HepG2 (cell line): Measurements from ENCODE around the gene C20orf204. TPM values are rescaled to one million over a fixed set of nuclear protein-coding genes. Genes with fewer than 3 reads are reported as not detected.

Source experiments
- ATAC-seq: fragments of 200-7000 bp; cut with Tn5 transposase; 3 replicates; pipeline ENCODE4 v1.9.1; 2020; ENCODE audit warnings: mild to moderate bottlenecking, moderate library complexity
- BruUV-seq: library from RNA; stranded (reverse); fragments of 400-500 nt; replicated peaks from 2 replicates; lab custom pipeline; 2021; lab: Mats Ljungman, UMichigan
- CTCF ChIA-PET: fragments of 300-600 bp; formaldehyde crosslinking; extraction: SDS; loops from one replicate; lab custom pipeline; 2021; ENCODE audit warnings: low total read pairs, inconsistent platforms, low intra/inter-chr PET ratio; lab: Yijun Ruan, JAX
- POLR2A ChIA-PET: fragments of 350-600 bp; sonication (Branson Sonifier 250); formaldehyde crosslinking; loops from one replicate; lab custom pipeline; 2020; ENCODE audit warnings: antibody characterized with exemption, inconsistent platforms; lab: Yijun Ruan, JAX
- DNase-seq: peaks from one replicate; pipeline ENCODE4 v3.0.0-alpha.2; 2015; ENCODE audit warnings: low spot score
- FAIRE-seq: peaks from 3 replicates; lab custom pipeline; 2011; peaks lifted over from hg19 to GRCh38; lab: Jason Lieb, UNC
- H2AFZ ChIP-seq: one replicate; pipeline ENCODE4 v1.6.1; 2011; ENCODE audit warnings: low read length, inconsistent platforms
- H3K27ac ChIP-seq: fragments of 300-600 bp; 3 replicates; pipeline ENCODE4 v1.8.0; 2011; ENCODE audit warnings: mixed run types, mild to moderate bottlenecking, mixed read lengths, low read length, inconsistent platforms; ENCODE audit not compliant: insufficient read depth; ENCODE audit errors: extremely low read length
- H3K27me3 ChIP-seq, 2 experiments: fragments of 200-600 bp in 1 of 2; 2 replicates in 1 of 2; 3 replicates in 1 of 2; pipeline versions ENCODE4 v1.6.0 to v1.8.0; 2011; ENCODE audit warnings: low read length in 2 of 2, mild to moderate bottlenecking in 2 of 2, moderate library complexity in 2 of 2, inconsistent platforms in 1 of 2; ENCODE audit not compliant: insufficient read depth in 2 of 2, control insufficient read depth in 1 of 2
- H3K36me3 ChIP-seq, 2 experiments: fragments of 200-600 bp in 1 of 2; replicated peaks in 1 of 2; 2 replicates in 1 of 2; 3 replicates in 1 of 2; pipeline versions ENCODE4 v1.5.1 to v1.8.0; 2011; ENCODE audit warnings: low read length in 2 of 2, inconsistent platforms in 1 of 2; ENCODE audit not compliant: insufficient read depth in 2 of 2, control insufficient read depth in 1 of 2
- H3K4me1 ChIP-seq: 2 replicates; pipeline ENCODE4 v1.5.1; 2012; ENCODE audit warnings: low read length, inconsistent platforms; ENCODE audit not compliant: insufficient read depth
- H3K4me2 ChIP-seq: 2 replicates; pipeline ENCODE4 v1.6.0; 2011; ENCODE audit warnings: low read depth, low read length, inconsistent platforms
- H3K4me3 ChIP-seq, 3 experiments: fragments of 200-600 bp in 1 of 3; sonication (generic), shearing (Covaris generic) in 1 of 3; replicated peaks in 1 of 3; 2 replicates each; pipeline ENCODE4 v1.5.1; 2011 to 2016; ENCODE audit warnings: low read length in 3 of 3, inconsistent platforms in 2 of 3, low read depth in 2 of 3, mild to moderate bottlenecking in 2 of 3, control low read depth in 1 of 3, mixed read lengths in 1 of 3; ENCODE audit not compliant: insufficient read depth in 1 of 3
- H3K79me2 ChIP-seq: one replicate; pipeline ENCODE4 v1.6.1; 2011; ENCODE audit warnings: low read length, inconsistent platforms; ENCODE audit not compliant: insufficient read depth
- H3K9ac ChIP-seq: 2 replicates; pipeline ENCODE4 v1.6.0; 2011; ENCODE audit warnings: mild to moderate bottlenecking, low read depth, low read length, inconsistent platforms; ENCODE audit not compliant: insufficient read depth
- H3K9me3 ChIP-seq: 2 replicates; pipeline ENCODE4 v1.5.1; 2012; ENCODE audit warnings: mild to moderate bottlenecking, low read length
- H4K20me1 ChIP-seq: 2 replicates; pipeline ENCODE4 v1.6.0; 2011; ENCODE audit warnings: inconsistent platforms, mild to moderate bottlenecking, low read length, moderate library complexity; ENCODE audit not compliant: insufficient read depth
- ARID3A ChIP-seq: IDR thresholded peaks from 2 replicates; pipeline ENCODE4 v1.6.1; 2012; ENCODE audit warnings: low read depth, low read length, improper control_type of control experiment
- CEBPZ ChIP-seq: IDR thresholded peaks from 2 replicates; pipeline ENCODE4 v1.6.1; 2012; ENCODE audit warnings: low read length, improper control_type of control experiment
- GABPB1 ChIP-seq: IDR thresholded peaks from 2 replicates; pipeline ENCODE4 v1.6.1; 2016; ENCODE audit warnings: mild to moderate bottlenecking, missing genetic modification reagents, moderate library complexity, missing compliant biosample characterization
- GLI4 ChIP-seq: sonication (generic); formaldehyde crosslinking; IDR thresholded peaks from 2 replicates; pipeline ENCODE4 v1.5.1; 2020; ENCODE audit warnings: missing genetic modification reagents, mild to moderate bottlenecking, moderate library complexity, borderline replicate concordance
- KDM5A ChIP-seq: fragments of 200-600 bp; sonication (generic); IDR thresholded peaks from 2 replicates; pipeline ENCODE4 v1.7.0; 2018; ENCODE audit warnings: antibody characterized with exemption, mild to moderate bottlenecking, low read length, borderline replicate concordance
- MEIS2 ChIP-seq: sonication (generic); formaldehyde crosslinking; IDR thresholded peaks from 2 replicates; pipeline ENCODE4 v1.9.0; 2021; ENCODE audit warnings: mild to moderate bottlenecking, missing genetic modification reagents
- NR2F6 ChIP-seq, 2 experiments: IDR thresholded peaks; 2 replicates each; pipeline ENCODE4 v1.6.1; 2016; ENCODE audit warnings: antibody characterized with exemption in 1 of 2, mild to moderate bottlenecking in 1 of 2
- RAD21 ChIP-seq: fragments of 450-650 bp; formaldehyde crosslinking; IDR thresholded peaks from 2 replicates; pipeline ENCODE4 v1.5.0; 2020; ENCODE audit warnings: mild to moderate bottlenecking
- RBM39 ChIP-seq: fragments of 200-400 bp; formaldehyde crosslinking; IDR thresholded peaks from one replicate; pipeline ENCODE4 v1.6.1; 2018; ENCODE audit warnings: antibody characterized with exemption, mild to moderate bottlenecking, low read depth, low read length; ENCODE audit not compliant: poor library complexity, severe bottlenecking
- SKI ChIP-seq: fragments of 450-650 bp; IDR thresholded peaks from one replicate; pipeline ENCODE4 v1.6.1; 2018; ENCODE audit warnings: mild to moderate bottlenecking; ENCODE audit not compliant: partially characterized antibody
- SRSF1 ChIP-seq: fragments of 200-400 bp; formaldehyde crosslinking; optimal IDR thresholded peaks from 2 replicates; pipeline ENCODE3; 2017; ENCODE audit warnings: mild to moderate bottlenecking, low read depth, low read length, moderate library complexity
- TERF1 ChIP-seq: sonication (generic); formaldehyde crosslinking; IDR thresholded peaks from 2 replicates; pipeline ENCODE4 v1.8.0; 2022; ENCODE audit warnings: mild to moderate bottlenecking, missing genetic modification reagents, moderate library complexity
- ZNF501 ChIP-seq: sonication (generic); formaldehyde crosslinking; IDR thresholded peaks from 2 replicates; pipeline ENCODE4 v1.5.1; 2020; ENCODE audit warnings: mild to moderate bottlenecking, moderate library complexity, missing genetic modification reagents
- ZNF512 ChIP-seq: sonication (generic); formaldehyde crosslinking; IDR thresholded peaks from 2 replicates; pipeline ENCODE4 v1.4.0; 2020; ENCODE audit warnings: mild to moderate bottlenecking, missing genetic modification reagents
- ZNF737 ChIP-seq: sonication (generic); formaldehyde crosslinking; IDR thresholded peaks from 2 replicates; pipeline ENCODE4 v1.5.0; 2020; ENCODE audit warnings: missing genetic modification reagents, mild to moderate bottlenecking, borderline replicate concordance
- WGBS: methylation state at CpG from one replicate; pipeline ENCODE4 v1.1.6; 2017; ENCODE audit warnings: low lambda C conversion rate; 5-methylcytosine and 5-hydroxymethylcytosine counted together
- in situ Hi-C: cut with HindIII; loops from 2 replicates; pipeline ENCODE4 v1.10.0; 2017; ENCODE audit warnings: low pct_unique_long_range_greater_than_20kb; ENCODE audit not compliant: extremely low pct_ligation_motif_present
- intact Hi-C: fragments of 100-400 bp; cut with micrococcal nuclease; formaldehyde crosslinking; loops from one replicate; pipeline ENCODE4 v1.10.0; 2022; ENCODE audit not compliant: unreplicated experiment
- polyA plus RNA-seq, 8 experiments: library from polyadenylated mRNA; depleted of rRNA in 3 of 8; stranded (reverse) in 7 of 8; unstranded in 1 of 8; fragments of >200 nt; fragmentation: Illumina TruSeq in 4 of 8; extraction: Trizol in 4 of 8; gene quantifications; 2 replicates each; pipeline versions ENCODE4 v1.2.1 to v1.2.3, GENCODE V29; 2011 to 2016; ENCODE audit warnings: low read depth in 4 of 8, missing spikeins in 1 of 8, mixed read lengths in 1 of 8; ENCODE audit not compliant: insufficient read depth in 1 of 8
- total RNA-seq, 5 experiments: library from RNA; depleted of rRNA; stranded (reverse); fragments of >200 nt; fragmentation: Illumina TruSeq; extraction: Trizol; gene quantifications; 2 replicates each; pipeline ENCODE4 v1.2.3, GENCODE V29; 2016; ENCODE audit warnings: low read depth in 1 of 5

Gene C20orf204
- total and polyA plus RNA-seq, 2 of the 13 experiments (the other 11 are each of a cell fraction or from before 2014, with no cell fraction given) = 22.1 to 80.0 TPM

- Histone ChIP-seq H2AFZ (no peak overlapping the region), H3K4me1 (peaks cover 52% of the 10 kb centered on the region), H3K9me3 (no peaks in the 10 kb centered on the region), H3K4me2 (no peak overlapping the region), H3K79me2 (no peaks in the 10 kb centered on the region), H3K27ac (no peak overlapping the region), H3K27me3 (peaks cover 3 to 11% of the 10 kb centered on the region in 2 experiments; a peak in 2 of 5 replicates), H3K36me3 (no peaks in the 10 kb centered on the region), H4K20me1 (peaks cover 4% of the 10 kb centered on the region; the same call in 1 of the 2 replicates), H3K9ac (no peak overlapping the region), H3K4me3 (no peak overlapping the region)
- CTCF ChIA-PET = no interaction called here
- POLR2A ChIA-PET = interaction anchor here (1.2 to 3.7 kb wide), 3 partner anchors 11 to 110 kb away, joined by 4 to 34 read pairs (median 9); partner anchors contain the start of gene PRPF6
- BruUV-seq = no TSS peak
- DNase-seq = no peak
- intact Hi-C loops (no loop called here), in situ Hi-C loops (no loop called here)
- WGBS = 46% methylated on average over 6 of the region's 6 CpGs
- FAIRE-seq = no peak
- no peak for ATAC-seq
- TF ChIP-seq GLI4 = no peak
- TF ChIP-seq SKI = no peak
- no peak for TF ChIP-seq CEBPZ
- TF ChIP-seq ARID3A = no peak
- peak; percentile 8; the same call in 1 of the 2 replicates for TF ChIP-seq GABPB1 (CRISPR knock-in tag)
- TF ChIP-seq NR2F6 (IDR thresholded peaks at IDR 0.05) = peak; percentile 34; the same call in 1 of the 2 replicates
- TF ChIP-seq NR2F6 (CRISPR knock-in tag; IDR thresholded peaks at IDR 0.05) = peak; percentile 39; the same call in 1 of the 2 replicates
- TF ChIP-seq SRSF1 = no peak
- TF ChIP-seq TERF1 (CRISPR knock-in tag) = peak; percentile 76; the same call in 1 of the 2 replicates
- TF ChIP-seq ZNF512 (CRISPR knock-in tag) = no peak
- TF ChIP-seq KDM5A = no peak
- no peak for TF ChIP-seq MEIS2
- TF ChIP-seq ZNF501 (CRISPR knock-in tag) = 0 out of 2 replicates have a peak, but pooled peaks have one; percentile 55
- TF ChIP-seq ZNF737 = 0 out of 2 replicates have a peak, but pooled peaks have one; percentile 26
- peak; percentile 22 for TF ChIP-seq RBM39
- 0 out of 2 replicates have a peak, but pooled peaks have one; percentile 11 for TF ChIP-seq RAD21 (CRISPR knock-in tag)
Observed at GRCh38 chr20:64067005-64067632, 31.1 kb downstream of the C20orf204 start.
